ENCODE results near the gene ETNK2.

ETNK2 gene

DNA sequence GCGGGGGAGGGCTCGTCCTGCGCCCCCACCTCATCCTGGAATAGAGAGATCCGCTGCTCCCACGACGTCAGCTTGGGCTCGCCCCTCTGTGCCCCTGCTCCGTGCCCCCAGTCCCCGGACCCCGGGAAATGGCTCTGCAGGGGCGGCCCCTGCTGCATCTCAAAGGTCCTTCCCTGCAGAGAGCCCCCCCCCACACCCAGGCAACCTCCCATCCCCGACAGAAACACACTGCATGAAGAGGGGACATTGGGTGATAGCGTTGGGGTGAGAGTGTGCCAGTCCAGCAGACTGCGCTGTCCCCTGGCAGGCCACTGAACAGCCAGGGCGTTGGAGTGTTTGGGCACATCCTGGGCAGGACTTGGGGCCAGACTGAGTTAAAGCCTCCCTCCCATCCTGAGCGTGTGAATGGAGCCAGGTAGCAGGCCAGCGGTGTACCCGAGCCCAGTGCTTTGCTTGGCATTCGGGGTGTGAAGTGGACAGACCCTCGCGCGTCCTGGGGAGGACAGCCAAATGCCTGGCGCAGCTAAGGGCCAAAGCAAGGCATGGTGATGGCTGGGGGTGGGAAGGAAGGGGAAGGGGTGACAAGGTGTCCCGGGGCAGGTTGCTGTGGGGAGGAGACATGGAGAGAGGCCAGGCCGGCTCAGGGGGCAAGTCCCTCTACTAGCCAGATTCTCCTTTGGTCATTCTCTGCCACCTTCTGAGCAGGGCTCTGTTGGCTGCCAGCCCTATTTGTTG lies 633 bp upstream of the ETNK2 start:
- TF ChIP-seq, protein P1, sequence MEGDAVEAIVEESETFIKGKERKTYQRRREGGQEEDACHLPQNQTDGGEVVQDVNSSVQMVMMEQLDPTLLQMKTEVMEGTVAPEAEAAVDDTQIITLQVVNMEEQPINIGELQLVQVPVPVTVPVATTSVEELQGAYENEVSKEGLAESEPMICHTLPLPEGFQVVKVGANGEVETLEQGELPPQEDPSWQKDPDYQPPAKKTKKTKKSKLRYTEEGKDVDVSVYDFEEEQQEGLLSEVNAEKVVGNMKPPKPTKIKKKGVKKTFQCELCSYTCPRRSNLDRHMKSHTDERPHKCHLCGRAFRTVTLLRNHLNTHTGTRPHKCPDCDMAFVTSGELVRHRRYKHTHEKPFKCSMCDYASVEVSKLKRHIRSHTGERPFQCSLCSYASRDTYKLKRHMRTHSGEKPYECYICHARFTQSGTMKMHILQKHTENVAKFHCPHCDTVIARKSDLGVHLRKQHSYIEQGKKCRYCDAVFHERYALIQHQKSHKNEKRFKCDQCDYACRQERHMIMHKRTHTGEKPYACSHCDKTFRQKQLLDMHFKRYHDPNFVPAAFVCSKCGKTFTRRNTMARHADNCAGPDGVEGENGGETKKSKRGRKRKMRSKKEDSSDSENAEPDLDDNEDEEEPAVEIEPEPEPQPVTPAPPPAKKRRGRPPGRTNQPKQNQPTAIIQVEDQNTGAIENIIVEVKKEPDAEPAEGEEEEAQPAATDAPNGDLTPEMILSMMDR (IDR thresholded peaks at IDR 0.05; ENCODE audit: extremely low read depth, missing control alignments), result no peak

DNA sequence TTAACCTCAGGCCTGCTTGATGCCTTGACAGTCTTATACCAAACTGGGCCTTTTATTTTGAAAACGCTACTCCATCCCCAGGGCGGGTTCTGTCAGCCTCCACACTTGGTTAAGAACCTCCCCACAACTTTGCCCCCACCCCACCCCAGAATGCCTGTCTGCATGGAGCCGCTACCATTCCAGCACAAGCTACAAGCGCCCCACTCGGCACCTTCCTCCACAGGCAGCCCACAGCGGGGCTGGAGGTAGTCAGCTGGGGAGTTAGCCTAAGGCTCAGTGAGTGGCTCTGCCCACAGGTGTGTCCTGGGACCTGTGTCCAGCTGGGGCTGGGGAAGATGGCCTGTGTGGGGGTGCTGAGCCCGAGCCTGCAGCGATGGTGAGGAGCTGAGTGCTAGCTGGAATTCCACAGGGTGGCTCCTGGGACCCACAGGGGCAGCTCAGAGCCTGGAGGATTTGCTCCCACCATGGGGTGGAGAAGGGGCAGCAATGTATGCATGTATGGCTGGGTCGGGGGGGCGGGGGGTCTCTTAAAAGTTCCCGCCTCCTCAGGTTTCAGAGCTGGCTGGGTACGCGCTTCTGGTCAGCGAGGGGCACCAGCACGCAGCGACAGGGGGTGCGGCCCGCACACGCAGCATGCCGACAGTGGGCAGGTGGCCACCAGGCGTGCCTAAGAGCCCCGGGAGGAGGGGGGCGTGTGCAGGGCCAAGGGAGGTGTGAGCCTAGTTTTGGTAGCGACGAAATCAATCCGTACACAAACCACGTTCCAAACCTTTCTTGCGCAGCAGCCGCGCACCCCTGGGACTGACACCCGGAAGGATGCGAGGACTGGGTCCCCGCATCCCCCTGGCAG lies 917 bp downstream of the ETNK2 start:
- TF ChIP-seq, protein P1 (IDR thresholded peaks at IDR 0.05; ENCODE audit: extremely low read depth, missing control alignments), result no peak

More for the DNA sequence above, 633 bp upstream of the ETNK2 start:
- no peak for DNase-seq (ENCODE audit: low spot score)

DNA sequence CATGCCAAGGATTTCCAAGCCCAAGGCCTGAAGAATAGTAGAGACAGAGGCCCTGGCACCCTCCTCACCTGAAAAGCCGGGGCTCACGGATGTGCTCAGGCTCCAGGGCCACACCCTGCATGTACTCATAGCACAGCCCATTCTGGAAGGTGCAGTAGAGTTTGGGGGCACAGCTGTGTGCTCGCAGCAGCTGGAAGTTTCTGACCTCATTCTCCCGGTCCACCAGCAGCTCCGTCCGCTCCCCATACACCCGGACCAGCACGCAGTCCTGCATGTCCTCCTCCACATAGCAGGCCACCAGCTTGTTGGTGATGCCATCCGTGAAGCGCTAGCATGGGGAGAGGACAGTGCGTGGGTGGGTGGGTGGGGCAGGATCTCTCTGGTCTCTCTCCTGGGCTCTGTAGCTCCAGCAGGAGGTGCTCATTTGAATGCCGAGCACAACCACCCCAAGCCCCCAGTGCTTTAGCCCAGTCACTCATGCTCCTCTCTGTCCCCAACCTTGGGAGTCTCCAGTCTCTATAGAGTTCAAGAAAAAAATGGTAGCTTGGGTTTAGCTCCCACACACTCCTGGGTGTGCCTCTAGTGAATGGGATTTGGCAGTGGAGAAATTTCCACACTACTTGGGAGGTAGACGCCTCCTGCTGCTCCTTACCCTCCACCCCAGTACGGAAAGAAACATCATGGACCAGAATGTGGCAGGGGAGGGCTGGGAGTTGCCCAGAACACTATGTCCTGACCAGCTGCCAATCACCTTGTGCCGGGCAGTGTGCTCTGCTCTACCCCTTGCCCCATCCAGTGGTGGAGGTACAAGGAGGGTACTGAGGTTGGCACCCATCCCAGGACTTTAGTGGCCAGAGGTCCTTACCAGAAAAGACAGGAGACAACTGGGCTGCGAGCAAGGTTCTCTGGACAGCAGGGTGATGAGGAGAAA lies 1.9 kb downstream of the ETNK2 start:
- no peak for DNase-seq (ENCODE audit: low spot score)
- TF ChIP-seq, protein P1 (IDR thresholded peaks at IDR 0.05; ENCODE audit: extremely low read depth, missing control alignments), result no peak

More for the DNA sequence above, 917 bp downstream of the ETNK2 start:
- no peak for DNase-seq (ENCODE audit: low spot score)

DNA sequence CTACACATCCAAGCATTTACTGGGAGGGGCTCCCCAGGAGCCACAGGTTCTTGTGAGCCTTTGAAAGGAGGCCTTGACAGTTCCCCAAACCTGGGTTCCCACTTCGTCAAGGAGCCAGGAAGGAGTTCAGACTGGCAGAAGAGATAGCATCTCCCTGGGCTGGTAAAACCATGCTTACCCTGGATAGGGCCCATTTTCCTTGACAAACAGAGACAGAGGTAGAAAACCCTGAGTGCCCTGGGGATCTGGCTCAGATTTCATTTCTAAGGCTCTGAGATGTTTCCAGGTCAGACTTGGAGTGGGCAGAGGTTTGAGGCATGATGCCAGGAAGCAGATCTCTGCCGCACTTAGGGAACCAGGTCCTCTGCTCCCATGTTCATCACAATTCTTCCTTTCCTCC lies 2.7 kb downstream of the ETNK2 start:
- DNase-seq (ENCODE audit: low spot score), result no peak
- TF ChIP-seq, protein P1 (IDR thresholded peaks at IDR 0.05; ENCODE audit: extremely low read depth, missing control alignments), result no peak

DNA sequence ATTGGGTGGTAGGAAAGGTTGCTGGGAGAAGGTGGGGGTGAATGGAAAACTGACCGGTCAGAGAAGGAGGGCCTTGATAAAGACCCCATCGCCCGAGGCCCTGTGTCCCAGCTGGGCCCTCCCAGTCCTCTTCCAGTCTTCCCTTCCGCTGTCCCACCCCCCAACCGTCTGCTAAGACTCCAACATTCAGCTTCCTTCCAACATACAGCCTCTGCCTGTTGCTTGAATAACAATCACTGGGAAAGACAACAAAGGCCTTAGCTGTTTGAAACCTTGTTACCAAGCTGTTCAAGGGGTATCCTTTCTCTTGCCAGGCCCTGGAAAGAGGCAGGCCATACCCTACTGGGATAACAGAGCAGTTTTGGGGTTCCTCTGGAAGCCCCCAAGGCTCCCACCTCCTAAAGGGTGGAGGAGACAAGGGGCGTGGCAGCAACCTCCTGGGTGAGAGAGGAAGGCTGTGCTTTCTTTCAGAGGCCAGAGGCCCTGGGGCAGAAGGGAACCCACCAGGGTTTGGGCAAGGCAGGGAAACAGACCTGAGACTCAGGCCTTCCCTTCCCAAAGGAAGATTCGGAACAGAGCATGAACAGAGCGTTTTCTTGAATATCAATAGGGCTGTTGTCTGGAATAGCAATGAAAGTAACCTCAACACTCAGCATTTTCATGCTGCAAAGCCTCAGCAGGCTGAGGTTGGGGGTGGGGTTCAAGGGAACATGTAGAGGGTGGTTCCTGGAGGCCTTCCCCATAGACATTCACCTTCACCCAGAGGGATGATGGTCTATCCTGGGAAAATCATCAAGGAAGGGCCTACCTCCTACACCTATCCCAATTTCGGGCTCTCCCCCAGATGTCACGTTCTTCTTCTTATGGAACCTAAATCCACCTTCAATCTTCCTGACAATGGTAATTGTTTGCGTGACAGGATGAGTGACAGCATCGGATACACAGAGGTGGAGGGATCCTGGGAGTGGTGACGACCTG lies 4.1 kb downstream of the ETNK2 start:
- no peak for DNase-seq (ENCODE audit: low spot score)
- TF ChIP-seq, protein P1 (IDR thresholded peaks at IDR 0.05; ENCODE audit: extremely low read depth, missing control alignments), result no peak

DNA sequence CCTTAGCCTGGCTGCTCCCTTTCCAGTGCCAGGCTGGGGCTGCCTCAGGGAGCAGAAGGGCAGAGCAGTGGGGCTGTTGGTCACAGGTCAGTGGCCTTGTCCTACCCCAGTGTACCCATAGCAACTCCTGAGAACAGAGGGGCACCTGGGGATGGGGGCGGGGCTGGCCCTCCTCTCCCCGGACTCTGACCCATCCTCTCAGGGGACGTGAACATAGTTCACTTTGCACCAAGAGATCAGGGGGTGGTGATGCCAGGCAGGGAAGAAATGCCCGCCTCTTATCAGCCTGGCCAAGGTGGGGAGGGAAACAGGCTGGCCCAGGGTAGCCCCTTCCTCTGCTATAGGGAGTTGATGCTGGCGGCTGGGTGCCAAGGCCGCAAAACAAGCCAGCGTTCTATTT lies 4.9 kb downstream of the ETNK2 start:
- no peak for DNase-seq (ENCODE audit: low spot score)
- TF ChIP-seq, protein P1 (IDR thresholded peaks at IDR 0.05; ENCODE audit: extremely low read depth, missing control alignments), result no peak
